ENCODE measurements around the gene RFPL2.

The RFPL2 gene

DNA sequence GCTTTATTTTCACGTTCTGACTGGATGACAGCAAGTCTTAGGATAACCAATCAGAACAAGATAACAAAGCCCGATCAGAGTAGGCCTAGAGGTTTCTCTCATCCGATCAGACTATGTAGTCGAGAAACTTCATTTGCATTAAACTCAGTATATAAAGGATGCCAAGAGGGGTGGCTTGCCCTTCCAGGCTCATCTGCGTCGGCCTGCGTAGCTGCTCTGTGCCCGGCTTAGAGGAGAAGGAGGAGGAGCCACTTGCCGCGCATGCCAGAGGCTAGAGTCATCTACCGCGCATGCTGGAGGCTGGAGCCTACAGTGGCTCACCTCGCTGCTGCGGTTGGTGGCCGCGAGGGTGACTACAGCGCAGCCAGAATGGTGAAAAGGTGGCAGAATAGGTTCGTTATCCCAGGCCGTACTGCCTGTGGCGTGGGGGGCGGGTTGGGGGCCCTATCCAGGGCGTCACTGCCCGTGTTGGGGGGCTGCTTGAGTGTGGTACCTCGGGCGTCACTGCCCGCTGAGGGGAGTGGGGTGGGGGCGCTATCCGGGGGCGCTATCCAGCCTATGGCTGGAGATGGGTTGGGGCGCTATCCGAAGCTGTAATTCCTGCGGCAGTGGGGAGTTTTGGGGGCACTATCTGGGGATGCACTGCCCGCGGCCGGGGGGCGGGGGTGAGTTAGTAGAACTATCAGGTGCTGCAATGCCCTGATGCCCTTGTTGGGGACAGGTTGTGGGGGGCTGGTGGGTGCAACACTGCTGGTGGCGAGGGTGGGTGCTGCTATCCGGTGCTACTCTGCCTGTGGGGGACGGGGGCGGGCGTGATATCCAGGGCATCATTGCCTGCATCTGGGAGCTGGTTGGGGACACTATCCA, at the start of gene RFPL2:
Gene RFPL2, minus strand, starts transcription at position 218 of the 867 bp plus-strand sequence. CDS start 2,622 bp downstream, outside the sequence.
- H3K36me3 ChIP-seq (ENCODE audit: insufficient read depth, low read length), result no peaks in the 10 kb centered on the region
- peaks cover 0 to 28% of the 10 kb centered on the region in 2 donors for H3K27me3 ChIP-seq (ENCODE audit: control insufficient read depth in 1 of 2, insufficient read depth in 2 of 2, low read length in 2 of 2)
- no peak within 1 kb of the TSS for H3K9ac ChIP-seq (ENCODE audit: low read length)
- no peaks in the 10 kb centered on the region for H3K4me1 ChIP-seq (ENCODE audit: insufficient read depth, low read length)
- no peak within 1 kb of the TSS for H3K27ac ChIP-seq (ENCODE audit: low read depth, low read length)
- no peaks in the 10 kb centered on the region for H3K9me3 ChIP-seq (ENCODE audit: low read length)
- no peak within 1 kb of the TSS for H3K4me3 ChIP-seq (ENCODE audit: low read depth in 1 of 2, low read length in 2 of 2)

DNA sequence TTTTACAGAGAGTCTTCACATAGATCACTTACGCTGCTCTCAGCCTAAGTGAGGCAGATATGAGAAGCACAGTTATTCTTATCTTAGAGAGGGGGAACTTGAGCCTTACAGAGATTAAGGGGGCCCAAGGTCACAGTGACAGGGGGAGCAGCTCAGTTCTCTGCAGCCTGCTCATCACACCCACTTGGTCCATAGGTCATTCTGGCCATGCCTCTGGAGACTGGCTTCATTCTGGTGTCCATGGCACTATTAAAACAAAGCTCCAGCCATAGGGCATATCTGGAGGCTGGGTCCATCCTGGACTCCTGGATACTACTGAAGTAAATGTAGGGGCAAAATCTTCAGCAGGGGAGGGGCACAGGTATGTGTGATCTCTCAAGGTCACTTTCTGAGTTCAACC, 44.4 kb upstream of the RFPL2 start:
- no peaks in the 10 kb centered on the region for H3K9me3 ChIP-seq (ENCODE audit: low read length)
- no peaks in the 10 kb centered on the region for H3K27me3 ChIP-seq (ENCODE audit: control insufficient read depth in 1 of 2, insufficient read depth in 2 of 2, low read length in 2 of 2)
- no peak overlapping the region for H3K4me3 ChIP-seq (ENCODE audit: low read depth in 1 of 2, low read length in 2 of 2)
- H3K4me1 ChIP-seq (ENCODE audit: insufficient read depth, low read length), result no peaks in the 10 kb centered on the region
- no peak overlapping the region for H3K27ac ChIP-seq (ENCODE audit: low read depth, low read length)
- H3K36me3 ChIP-seq (ENCODE audit: insufficient read depth, low read length), result no peaks in the 10 kb centered on the region
- no peak overlapping the region for H3K9ac ChIP-seq (ENCODE audit: low read length)

DNA sequence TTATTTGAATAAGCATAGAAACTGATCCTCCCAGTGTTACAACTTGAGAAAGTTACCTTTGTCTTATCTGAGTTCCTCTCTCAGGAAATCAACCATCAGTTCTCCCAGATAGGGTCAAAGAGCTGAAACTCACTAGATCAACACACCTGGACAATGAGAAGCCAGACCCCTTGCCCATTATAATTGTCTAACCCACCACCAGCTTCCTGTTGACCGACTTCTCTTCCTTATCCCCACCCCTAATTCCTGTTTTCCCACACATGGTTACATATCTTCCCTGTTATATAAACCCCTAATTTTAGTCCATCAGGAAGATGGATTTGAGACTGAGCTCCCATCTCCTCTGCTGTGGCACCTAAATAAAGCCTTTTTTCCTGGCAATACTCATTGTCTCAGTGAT, 43.4 kb upstream of the RFPL2 start:
- Histone ChIP-seq H3K4me3 (ENCODE audit: low read depth in 1 of 2, low read length in 2 of 2) (no peak overlapping the region), H3K4me1 (ENCODE audit: insufficient read depth, low read length) (no peaks in the 10 kb centered on the region), H3K36me3 (ENCODE audit: insufficient read depth, low read length) (no peaks in the 10 kb centered on the region), H3K9ac (ENCODE audit: low read length) (no peak overlapping the region), H3K9me3 (ENCODE audit: low read length) (no peaks in the 10 kb centered on the region), H3K27me3 (ENCODE audit: control insufficient read depth in 1 of 2, insufficient read depth in 2 of 2, low read length in 2 of 2) (no peaks in the 10 kb centered on the region), H3K27ac (ENCODE audit: low read depth, low read length) (no peak overlapping the region)

DNA sequence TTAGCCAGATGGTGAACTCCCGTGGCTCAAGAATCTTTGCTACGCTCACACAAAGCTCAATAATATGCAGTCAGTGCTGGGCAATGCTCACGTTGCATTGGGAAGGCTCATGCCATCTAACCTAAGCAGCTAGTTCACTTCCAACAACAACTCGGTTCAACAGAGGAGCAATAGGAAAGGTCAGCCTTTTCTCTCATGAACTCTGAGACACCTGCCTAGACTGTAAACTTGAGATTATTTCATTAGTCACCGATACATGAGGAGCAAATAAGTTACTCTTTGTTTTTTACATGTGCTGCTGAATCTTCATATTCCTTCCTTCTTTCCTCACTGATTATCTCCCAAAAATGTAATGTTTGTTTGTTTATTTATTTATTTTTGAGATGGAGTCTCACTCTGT, 41.3 kb upstream of the RFPL2 start:
- Histone ChIP-seq H3K4me3 (ENCODE audit: low read depth in 1 of 2, low read length in 2 of 2) (no peak overlapping the region), H3K9ac (ENCODE audit: low read length) (no peak overlapping the region), H3K36me3 (ENCODE audit: insufficient read depth, low read length) (no peaks in the 10 kb centered on the region), H3K9me3 (ENCODE audit: low read length) (no peaks in the 10 kb centered on the region), H3K27me3 (ENCODE audit: control insufficient read depth in 1 of 2, insufficient read depth in 2 of 2, low read length in 2 of 2) (no peaks in the 10 kb centered on the region), H3K27ac (ENCODE audit: low read depth, low read length) (no peak overlapping the region), H3K4me1 (ENCODE audit: insufficient read depth, low read length) (no peaks in the 10 kb centered on the region)

DNA sequence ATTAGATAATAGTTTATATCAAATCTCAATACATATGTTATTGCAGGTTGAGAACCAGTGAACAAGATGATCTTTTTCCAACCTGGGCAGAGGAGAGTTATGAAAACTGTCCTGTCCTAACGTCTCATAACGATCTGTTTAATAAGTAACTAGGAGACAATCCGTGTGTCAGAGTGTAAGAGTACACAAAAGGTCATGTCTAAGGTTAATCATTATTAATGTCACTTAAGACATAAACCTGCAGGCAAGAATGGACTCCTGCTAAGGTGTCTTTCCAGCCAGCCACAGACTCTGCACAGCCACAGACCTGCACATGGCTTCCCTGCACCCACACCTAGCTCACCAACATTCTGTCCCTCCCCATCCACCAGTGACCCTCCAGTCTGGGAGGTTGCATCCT, 40.2 kb upstream of the RFPL2 start:
- Histone ChIP-seq H3K36me3 (ENCODE audit: insufficient read depth, low read length) (no peaks in the 10 kb centered on the region), H3K27ac (ENCODE audit: low read depth, low read length) (no peak overlapping the region), H3K27me3 (ENCODE audit: control insufficient read depth in 1 of 2, insufficient read depth in 2 of 2, low read length in 2 of 2) (no peaks in the 10 kb centered on the region), H3K4me3 (ENCODE audit: low read depth in 1 of 2, low read length in 2 of 2) (no peak overlapping the region), H3K9me3 (ENCODE audit: low read length) (no peaks in the 10 kb centered on the region), H3K9ac (ENCODE audit: low read length) (no peak overlapping the region), H3K4me1 (ENCODE audit: insufficient read depth, low read length) (no peaks in the 10 kb centered on the region)

DNA sequence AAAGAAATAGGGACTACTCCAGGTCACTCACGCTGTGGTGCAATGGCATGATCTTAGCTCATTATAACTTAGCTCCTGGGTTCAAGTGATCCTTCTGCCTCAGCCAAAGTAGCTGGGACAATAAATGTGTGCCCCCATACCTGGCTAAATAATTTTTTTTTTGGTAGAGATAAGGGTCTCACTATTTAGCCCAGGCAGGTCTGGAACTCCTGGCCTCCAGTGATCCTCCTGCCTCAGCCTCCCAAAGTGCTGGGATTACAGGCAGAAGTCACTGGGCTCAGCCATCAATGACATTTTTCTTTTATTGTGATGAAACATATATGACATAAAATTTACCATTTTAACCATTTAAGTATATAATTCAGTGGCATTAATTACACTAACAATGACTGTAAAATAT, 39.7 kb upstream of the RFPL2 start:
- no peaks in the 10 kb centered on the region for H3K27me3 ChIP-seq (ENCODE audit: control insufficient read depth in 1 of 2, insufficient read depth in 2 of 2, low read length in 2 of 2)
- H3K27ac ChIP-seq (ENCODE audit: low read depth, low read length), result no peak overlapping the region
- H3K36me3 ChIP-seq (ENCODE audit: insufficient read depth, low read length), result no peaks in the 10 kb centered on the region
- H3K9ac ChIP-seq (ENCODE audit: low read length), result no peak overlapping the region
- H3K9me3 ChIP-seq (ENCODE audit: low read length), result no peaks in the 10 kb centered on the region
- H3K4me1 ChIP-seq (ENCODE audit: insufficient read depth, low read length), result no peaks in the 10 kb centered on the region
- no peak overlapping the region for H3K4me3 ChIP-seq (ENCODE audit: low read depth in 1 of 2, low read length in 2 of 2)

DNA sequence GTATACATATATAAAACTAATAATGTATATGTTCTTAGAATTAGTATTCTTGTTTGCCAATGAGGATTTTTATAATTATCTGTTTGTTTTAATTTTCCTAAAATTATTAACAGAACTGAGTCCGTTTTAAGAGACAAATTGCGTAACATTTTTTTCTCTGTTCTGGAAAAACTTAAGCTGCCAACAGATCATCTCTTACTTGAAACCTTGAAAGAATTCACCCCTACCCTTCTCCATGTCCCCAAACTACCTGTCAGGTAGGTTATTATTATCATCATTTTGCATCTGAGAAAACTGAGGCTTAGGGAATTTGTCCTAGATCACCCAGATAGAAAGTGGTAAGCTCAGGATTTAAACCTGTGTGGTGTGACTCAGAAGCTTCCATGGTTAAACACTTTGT, 35.6 kb upstream of the RFPL2 start:
- H3K4me1 ChIP-seq (ENCODE audit: insufficient read depth, low read length), result no peaks in the 10 kb centered on the region
- no peak overlapping the region for H3K27ac ChIP-seq (ENCODE audit: low read depth, low read length)
- no peaks in the 10 kb centered on the region for H3K27me3 ChIP-seq (ENCODE audit: control insufficient read depth in 1 of 2, insufficient read depth in 2 of 2, low read length in 2 of 2)
- H3K9ac ChIP-seq (ENCODE audit: low read length), result no peak overlapping the region
- H3K36me3 ChIP-seq (ENCODE audit: insufficient read depth, low read length), result no peaks in the 10 kb centered on the region
- no peaks in the 10 kb centered on the region for H3K9me3 ChIP-seq (ENCODE audit: low read length)
- H3K4me3 ChIP-seq (ENCODE audit: low read depth in 1 of 2, low read length in 2 of 2), result no peak overlapping the region

DNA sequence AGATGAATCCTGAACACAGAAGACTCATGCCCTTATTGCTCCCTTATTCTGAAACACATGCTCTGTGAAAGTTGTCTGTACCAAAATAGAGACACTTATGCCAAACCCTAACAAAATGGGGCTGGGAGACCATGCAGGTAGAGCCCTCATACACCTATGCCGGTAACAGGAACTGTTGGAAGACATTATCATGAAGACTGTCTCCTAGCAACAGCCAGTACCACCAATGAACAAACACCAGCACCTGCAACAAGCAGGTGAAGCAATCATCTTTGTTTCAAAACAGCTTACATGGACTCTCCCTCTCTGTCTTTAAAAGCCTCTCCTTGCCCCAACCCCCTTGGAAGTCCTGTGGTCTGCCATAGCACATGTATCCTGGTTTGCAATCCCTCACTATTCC, 33.0 kb upstream of the RFPL2 start:
- Histone ChIP-seq H3K4me1 (ENCODE audit: insufficient read depth, low read length) (no peaks in the 10 kb centered on the region), H3K36me3 (ENCODE audit: insufficient read depth, low read length) (no peaks in the 10 kb centered on the region), H3K4me3 (ENCODE audit: low read depth in 1 of 2, low read length in 2 of 2) (no peak overlapping the region), H3K9ac (ENCODE audit: low read length) (no peak overlapping the region), H3K9me3 (ENCODE audit: low read length) (no peaks in the 10 kb centered on the region), H3K27ac (ENCODE audit: low read depth, low read length) (no peak overlapping the region), H3K27me3 (ENCODE audit: control insufficient read depth in 1 of 2, insufficient read depth in 2 of 2, low read length in 2 of 2) (no peaks in the 10 kb centered on the region)

DNA sequence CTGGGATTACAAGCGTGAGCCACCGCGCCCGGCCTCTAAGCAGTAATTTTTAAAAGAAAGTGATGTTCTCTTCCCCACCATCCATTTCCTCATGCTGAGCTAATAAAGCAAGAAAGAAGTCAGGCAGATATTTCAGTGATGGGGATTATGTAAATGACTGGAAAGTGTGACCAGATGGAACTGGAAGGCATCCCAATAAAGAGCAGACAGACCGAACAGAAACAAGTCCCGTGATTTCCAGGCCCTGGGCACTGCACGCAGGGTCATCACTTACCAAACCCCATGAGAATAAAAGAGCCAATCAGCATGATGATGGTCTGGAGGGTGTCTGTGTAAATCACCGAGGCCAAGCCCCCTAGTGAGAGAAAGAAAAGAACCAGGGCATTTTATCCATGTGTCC, 32.1 kb upstream of the RFPL2 start:
- no peak overlapping the region for H3K4me3 ChIP-seq (ENCODE audit: low read depth in 1 of 2, low read length in 2 of 2)
- H3K4me1 ChIP-seq (ENCODE audit: insufficient read depth, low read length), result no peaks in the 10 kb centered on the region
- no peaks in the 10 kb centered on the region for H3K27me3 ChIP-seq (ENCODE audit: control insufficient read depth in 1 of 2, insufficient read depth in 2 of 2, low read length in 2 of 2)
- no peaks in the 10 kb centered on the region for H3K9me3 ChIP-seq (ENCODE audit: low read length)
- no peak overlapping the region for H3K27ac ChIP-seq (ENCODE audit: low read depth, low read length)
- no peaks in the 10 kb centered on the region for H3K36me3 ChIP-seq (ENCODE audit: insufficient read depth, low read length)
- no peak overlapping the region for H3K9ac ChIP-seq (ENCODE audit: low read length)

DNA sequence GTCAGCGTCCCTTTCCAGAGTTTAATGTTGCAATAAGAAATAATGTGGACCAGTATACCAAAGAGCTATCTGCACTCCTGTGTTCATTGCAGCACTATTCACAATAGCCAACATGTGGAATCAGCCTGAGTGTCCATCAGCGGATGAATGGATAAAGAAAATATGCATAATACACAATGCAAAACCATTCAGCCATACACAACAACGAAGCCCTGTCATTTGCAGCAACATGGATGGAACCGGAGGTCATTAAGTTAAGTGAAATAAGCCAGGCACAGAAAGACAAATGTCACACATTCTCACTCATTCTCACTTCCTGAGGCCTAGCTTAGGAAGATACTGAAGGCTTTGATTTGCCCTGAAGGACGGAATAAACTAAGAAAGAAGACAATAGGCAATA, 28.2 kb upstream of the RFPL2 start:
- H3K4me1 ChIP-seq (ENCODE audit: insufficient read depth, low read length), result no peaks in the 10 kb centered on the region
- no peaks in the 10 kb centered on the region for H3K27me3 ChIP-seq (ENCODE audit: control insufficient read depth in 1 of 2, insufficient read depth in 2 of 2, low read length in 2 of 2)
- H3K9me3 ChIP-seq (ENCODE audit: low read length), result no peaks in the 10 kb centered on the region
- no peak overlapping the region for H3K4me3 ChIP-seq (ENCODE audit: low read depth in 1 of 2, low read length in 2 of 2)
- H3K27ac ChIP-seq (ENCODE audit: low read depth, low read length), result no peak overlapping the region
- no peaks in the 10 kb centered on the region for H3K36me3 ChIP-seq (ENCODE audit: insufficient read depth, low read length)
- H3K9ac ChIP-seq (ENCODE audit: low read length), result no peak overlapping the region

DNA sequence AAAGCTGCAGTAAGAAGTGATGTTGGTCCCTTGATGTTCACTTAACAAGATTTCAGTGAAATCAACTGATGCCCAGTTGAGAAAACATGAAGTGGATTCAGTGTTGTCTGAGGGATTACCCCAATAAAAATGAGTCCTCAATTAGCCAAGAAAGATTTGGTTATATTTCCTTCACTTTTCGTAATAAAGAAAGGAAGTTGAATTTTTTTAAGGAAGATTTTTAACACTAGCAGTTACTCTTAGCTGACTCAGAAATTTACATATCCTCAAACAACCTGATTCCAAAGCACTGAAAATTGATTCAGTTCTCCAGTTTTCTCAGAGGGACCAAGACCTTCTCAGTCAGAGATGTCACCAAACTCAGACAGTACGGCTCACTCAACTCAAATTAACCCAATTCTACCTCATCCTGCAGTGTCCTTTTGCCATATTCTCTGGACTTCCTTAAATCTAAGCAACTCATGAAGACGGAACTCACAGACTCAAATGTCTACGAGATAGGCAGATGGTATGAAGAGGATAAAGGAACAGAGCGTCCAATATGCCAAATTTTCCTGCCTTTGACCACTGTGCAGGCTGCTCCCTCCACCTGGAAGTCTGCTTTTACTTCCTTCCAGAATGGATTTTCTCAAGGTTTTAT, 27.4 kb upstream of the RFPL2 start:
- H3K9me3 ChIP-seq (ENCODE audit: low read length), result no peaks in the 10 kb centered on the region
- H3K4me3 ChIP-seq (ENCODE audit: low read depth in 1 of 2, low read length in 2 of 2), result no peak overlapping the region

More for the DNA sequence above, 27.4 kb upstream of the RFPL2 start:
- Histone ChIP-seq H3K4me1 (ENCODE audit: insufficient read depth, low read length) (no peaks in the 10 kb centered on the region), H3K27me3 (ENCODE audit: control insufficient read depth in 1 of 2, insufficient read depth in 2 of 2, low read length in 2 of 2) (no peaks in the 10 kb centered on the region), H3K36me3 (ENCODE audit: insufficient read depth, low read length) (no peaks in the 10 kb centered on the region), H3K27ac (ENCODE audit: low read depth, low read length) (no peak overlapping the region), H3K9ac (ENCODE audit: low read length) (no peak overlapping the region)

Data from muscle layer of colon (tissue), 2 donors.